GM12878 (cell line): ENCODE results near the gene CHCHD6.

Experiments
- CEBPB ChIP-seq, 2 experiments: fragments of 150-350 bp in 1 of 2; IDR thresholded peaks; 2 replicates each; pipeline ENCODE4 v1.6.1; 2012 to 2014; ENCODE audit warnings: low read depth in 2 of 2, low read length in 2 of 2, borderline replicate concordance in 1 of 2, inconsistent platforms in 1 of 2
- DPF2 ChIP-seq: fragments of 450-650 bp; IDR thresholded peaks from 2 replicates; pipeline ENCODE4 v1.6.1; 2017; ENCODE audit warnings: mild to moderate bottlenecking
- KDM1A ChIP-seq: fragments of 200-600 bp; sonication (generic); IDR thresholded peaks from 2 replicates; pipeline ENCODE4 v1.6.1; 2016; ENCODE audit warnings: borderline replicate concordance
- MEF2A ChIP-seq: IDR thresholded peaks from 2 replicates; pipeline ENCODE4 v1.6.1; 2011; ENCODE audit warnings: low read depth, mild to moderate bottlenecking, low read length, moderate library complexity; ENCODE audit not compliant: insufficient read depth
- SMC3 ChIP-seq: IDR thresholded peaks from 2 replicates; pipeline ENCODE4 v1.6.1; 2011; ENCODE audit warnings: low read length, improper control_type of control experiment, borderline replicate concordance
- SP1 ChIP-seq: IDR thresholded peaks from one replicate; pipeline ENCODE4 v1.6.1; 2011; ENCODE audit warnings: low read depth, low read length
- SRF ChIP-seq, 2 experiments: IDR thresholded peaks; 2 replicates each; pipeline ENCODE4 v1.6.1; 2011; ENCODE audit warnings: low read depth in 2 of 2, low read length in 2 of 2, mild to moderate bottlenecking in 1 of 2, moderate library complexity in 1 of 2
- SUZ12 ChIP-seq: fragments of 200-600 bp; sonication (generic); IDR thresholded peaks from one replicate; pipeline ENCODE4 v1.6.1; 2018; ENCODE audit warnings: antibody characterized with exemption, mild to moderate bottlenecking; ENCODE audit not compliant: unreplicated experiment
- ZNF384 ChIP-seq: IDR thresholded peaks from 2 replicates; pipeline ENCODE4 v1.6.1; 2012; ENCODE audit warnings: low read depth, mild to moderate bottlenecking, low read length, improper control_type of control experiment, borderline replicate concordance
- TF ChIP-seq, protein P1 (sequence below), 3 experiments: IDR thresholded peaks in 2 of 3; conservative IDR thresholded peaks in 1 of 3; 2 replicates each; pipeline ENCODE4 v1.5.1; 2011; ENCODE audit warnings: low read depth in 3 of 3, low read length in 3 of 3, mild to moderate bottlenecking in 3 of 3, control low read depth in 2 of 3, moderate library complexity in 2 of 3, inconsistent platforms in 1 of 3, mixed read lengths in 1 of 3; ENCODE audit not compliant: control insufficient read depth in 2 of 3, insufficient read depth in 1 of 3; ENCODE audit errors: extremely low read depth in 1 of 3
- TF ChIP-seq, protein P2 (sequence below): IDR thresholded peaks from 2 replicates; pipeline ENCODE4 v1.6.1; 2012; ENCODE audit warnings: mild to moderate bottlenecking, low read depth, low read length

DNA sequence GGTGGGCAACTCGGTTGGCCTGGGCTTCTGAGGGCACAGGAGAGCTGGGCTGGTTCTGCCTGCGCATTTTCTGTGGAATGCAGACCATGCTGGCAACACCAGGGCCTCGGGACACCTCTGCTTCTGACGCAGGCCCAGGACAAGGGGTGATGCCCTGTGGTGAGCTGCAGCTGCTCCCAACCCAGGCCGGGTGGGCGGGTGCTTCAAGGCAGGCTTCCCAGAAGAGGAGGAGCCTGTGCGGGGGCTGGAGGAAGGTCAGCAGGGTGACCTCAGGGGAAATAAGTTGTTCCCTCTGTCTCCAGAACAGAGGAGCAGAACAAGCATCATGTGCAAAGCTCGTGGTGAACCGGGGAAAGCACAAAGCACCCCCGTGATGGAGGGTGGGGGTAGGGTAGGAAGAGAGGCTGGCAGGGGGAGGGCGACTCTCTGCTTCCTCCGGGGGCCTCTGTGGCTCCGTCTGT lies 267.9 kb downstream of the CHCHD6 start:
- TF ChIP-seq SRF (IDR thresholded peaks at IDR 0.05; ENCODE audit: low read depth in 2 of 2, low read length in 2 of 2) (no peak), SMC3 (no peak), DPF2 (no peak), MEF2A (no peak), ZNF384 (no peak), CEBPB (IDR thresholded peaks at IDR 0.05; ENCODE audit: borderline replicate concordance in 1 of 2, low read depth in 2 of 2, low read length in 2 of 2) (no peak), KDM1A (no peak), SUZ12 (no peak), SP1 (no peak)
- TF ChIP-seq, protein P1, sequence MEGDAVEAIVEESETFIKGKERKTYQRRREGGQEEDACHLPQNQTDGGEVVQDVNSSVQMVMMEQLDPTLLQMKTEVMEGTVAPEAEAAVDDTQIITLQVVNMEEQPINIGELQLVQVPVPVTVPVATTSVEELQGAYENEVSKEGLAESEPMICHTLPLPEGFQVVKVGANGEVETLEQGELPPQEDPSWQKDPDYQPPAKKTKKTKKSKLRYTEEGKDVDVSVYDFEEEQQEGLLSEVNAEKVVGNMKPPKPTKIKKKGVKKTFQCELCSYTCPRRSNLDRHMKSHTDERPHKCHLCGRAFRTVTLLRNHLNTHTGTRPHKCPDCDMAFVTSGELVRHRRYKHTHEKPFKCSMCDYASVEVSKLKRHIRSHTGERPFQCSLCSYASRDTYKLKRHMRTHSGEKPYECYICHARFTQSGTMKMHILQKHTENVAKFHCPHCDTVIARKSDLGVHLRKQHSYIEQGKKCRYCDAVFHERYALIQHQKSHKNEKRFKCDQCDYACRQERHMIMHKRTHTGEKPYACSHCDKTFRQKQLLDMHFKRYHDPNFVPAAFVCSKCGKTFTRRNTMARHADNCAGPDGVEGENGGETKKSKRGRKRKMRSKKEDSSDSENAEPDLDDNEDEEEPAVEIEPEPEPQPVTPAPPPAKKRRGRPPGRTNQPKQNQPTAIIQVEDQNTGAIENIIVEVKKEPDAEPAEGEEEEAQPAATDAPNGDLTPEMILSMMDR (IDR thresholded peaks at IDR 0.05 in 2 of 3, conservative IDR thresholded peaks at IDR 0.05 in 1 of 3; ENCODE audit: control insufficient read depth in 2 of 3, extremely low read depth in 1 of 3, insufficient read depth in 1 of 3, low read depth in 3 of 3, low read length in 3 of 3), result no peak
- TF ChIP-seq, protein P2, sequence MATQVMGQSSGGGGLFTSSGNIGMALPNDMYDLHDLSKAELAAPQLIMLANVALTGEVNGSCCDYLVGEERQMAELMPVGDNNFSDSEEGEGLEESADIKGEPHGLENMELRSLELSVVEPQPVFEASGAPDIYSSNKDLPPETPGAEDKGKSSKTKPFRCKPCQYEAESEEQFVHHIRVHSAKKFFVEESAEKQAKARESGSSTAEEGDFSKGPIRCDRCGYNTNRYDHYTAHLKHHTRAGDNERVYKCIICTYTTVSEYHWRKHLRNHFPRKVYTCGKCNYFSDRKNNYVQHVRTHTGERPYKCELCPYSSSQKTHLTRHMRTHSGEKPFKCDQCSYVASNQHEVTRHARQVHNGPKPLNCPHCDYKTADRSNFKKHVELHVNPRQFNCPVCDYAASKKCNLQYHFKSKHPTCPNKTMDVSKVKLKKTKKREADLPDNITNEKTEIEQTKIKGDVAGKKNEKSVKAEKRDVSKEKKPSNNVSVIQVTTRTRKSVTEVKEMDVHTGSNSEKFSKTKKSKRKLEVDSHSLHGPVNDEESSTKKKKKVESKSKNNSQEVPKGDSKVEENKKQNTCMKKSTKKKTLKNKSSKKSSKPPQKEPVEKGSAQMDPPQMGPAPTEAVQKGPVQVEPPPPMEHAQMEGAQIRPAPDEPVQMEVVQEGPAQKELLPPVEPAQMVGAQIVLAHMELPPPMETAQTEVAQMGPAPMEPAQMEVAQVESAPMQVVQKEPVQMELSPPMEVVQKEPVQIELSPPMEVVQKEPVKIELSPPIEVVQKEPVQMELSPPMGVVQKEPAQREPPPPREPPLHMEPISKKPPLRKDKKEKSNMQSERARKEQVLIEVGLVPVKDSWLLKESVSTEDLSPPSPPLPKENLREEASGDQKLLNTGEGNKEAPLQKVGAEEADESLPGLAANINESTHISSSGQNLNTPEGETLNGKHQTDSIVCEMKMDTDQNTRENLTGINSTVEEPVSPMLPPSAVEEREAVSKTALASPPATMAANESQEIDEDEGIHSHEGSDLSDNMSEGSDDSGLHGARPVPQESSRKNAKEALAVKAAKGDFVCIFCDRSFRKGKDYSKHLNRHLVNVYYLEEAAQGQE, result no peak
